Measurements from ENCODE around the gene ZNF593.
A peak's percentile ranks its signal among the peaks of the same experiment; 100 is the strongest.

The ZNF593 gene

GRCh38 chr1:26171084-26172072 is 1.7 kb downstream of the ZNF593 start, which contains the start of gene ZNF593OS:
Gene ZNF593OS, minus strand, starts transcription at chr1:26171832. Its CDS starts 171 bp downstream, at chr1:26171661.
- no peak for DNase-seq

GRCh38 chr1:26175346-26175745 is 5.6 kb downstream of the ZNF593 start:
- no peak for DNase-seq

- DNase-seq = peak; percentile 96
Measured at GRCh38 chr1:26177182-26177684, 7.5 kb downstream of the ZNF593 start, which contains the start of gene CNKSR1. Gene CNKSR1, plus strand, starts transcription at chr1:26177491. Its CDS starts 57 bp downstream, at chr1:26177548.

GRCh38 chr1:26180010-26180506 is 10.3 kb downstream of the ZNF593 start:
- DNase-seq = no peak

GRCh38 chr1:26181586-26182382 is 12.1 kb downstream of the ZNF593 start:
- DNase-seq = no peak

- DNase-seq = no peak
Measured at GRCh38 chr1:26182383-26182696, 12.6 kb downstream of the ZNF593 start.

- no peak for DNase-seq
Measured at GRCh38 chr1:26184086-26184485, 14.4 kb downstream of the ZNF593 start.

- no peak for DNase-seq
Measured at GRCh38 chr1:26184883-26185282, 15.2 kb downstream of the ZNF593 start.

- DNase-seq = no peak
Measured at GRCh38 chr1:26187882-26188281, 18.2 kb downstream of the ZNF593 start.

- peak; percentile 37 for DNase-seq
Measured at GRCh38 chr1:26188477-26188876, 18.8 kb downstream of the ZNF593 start.

GRCh38 chr1:26189331-26189730 is 19.6 kb downstream of the ZNF593 start:
- no peak for DNase-seq

GRCh38 chr1:26189751-26190275 is 20.1 kb downstream of the ZNF593 start:
- DNase-seq = no peak

- peak; percentile 96 for DNase-seq
Measured at GRCh38 chr1:26190373-26190987, 20.8 kb downstream of the ZNF593 start, which contains the start of gene CATSPER4. Gene CATSPER4, plus strand, starts transcription at chr1:26190602. Its CDS starts 26 bp downstream, at chr1:26190628.

- no peak for DNase-seq
Measured at GRCh38 chr1:26191739-26192138, 22.0 kb downstream of the ZNF593 start.

- no peak for DNase-seq
Measured at GRCh38 chr1:26195805-26196204, 26.1 kb downstream of the ZNF593 start.

GRCh38 chr1:26197301-26197700 is 27.6 kb downstream of the ZNF593 start:
- no peak for DNase-seq

GRCh38 chr1:26197813-26198212 is 28.1 kb downstream of the ZNF593 start:
- no peak for DNase-seq

GRCh38 chr1:26200413-26200812 is 30.7 kb downstream of the ZNF593 start:
- no peak for DNase-seq

GRCh38 chr1:26203642-26204318 is 34.1 kb downstream of the ZNF593 start:
- no peak for DNase-seq

GRCh38 chr1:26210147-26210870 is 40.6 kb downstream of the ZNF593 start:
- no peak for DNase-seq

- DNase-seq = no peak
Measured at GRCh38 chr1:26212726-26213125, 43.0 kb downstream of the ZNF593 start.
